Heart left ventricle (tissue), 16 donors: ENCODE data around the gene ETV6. TPM values are rescaled to one million over a fixed set of nuclear protein-coding genes. Genes with fewer than 3 reads are reported as not detected.

Experiments
- ATAC-seq, 4 donors: fragments of 200-7000 bp; cut with Tn5 transposase; one replicate each; pipeline ENCODE4 v1.9.1; 2020 to 2022; ENCODE audit warnings: moderate library complexity in 4 of 4, mild to moderate bottlenecking in 3 of 4, moderate number of reproducible peaks in 1 of 4
- DNase-seq, 5 donors: peaks; one replicate each; pipeline ENCODE4 v3.0.0-alpha.2; 2020
- H3K27ac ChIP-seq, 12 donors: fragments of 200-600 bp; sonication (generic) in 4 of 12; one replicate each; pipeline versions ENCODE4 v1.5.0 to v1.8.0; 2016 to 2022; ENCODE audit warnings: mild to moderate bottlenecking in 2 of 12
- H3K27me3 ChIP-seq, 9 donors: fragments of 200-600 bp; sonication (generic) in 2 of 9; one replicate each; pipeline versions ENCODE4 v1.5.1 to v1.8.0; 2016 to 2022; ENCODE audit warnings: mild to moderate bottlenecking in 3 of 9
- H3K36me3 ChIP-seq, 9 donors: fragments of 200-600 bp; sonication (generic) in 2 of 9; one replicate each; pipeline versions ENCODE4 v1.5.0 to v1.8.0; 2018 to 2022; ENCODE audit warnings: mild to moderate bottlenecking in 2 of 9
- H3K4me1 ChIP-seq, 12 donors: fragments of 200-600 bp; sonication (generic) in 4 of 12; one replicate each; pipeline versions ENCODE4 v1.5.0 to v1.8.0; 2016 to 2022; ENCODE audit warnings: mild to moderate bottlenecking in 3 of 12
- H3K4me3 ChIP-seq, 12 donors: fragments of 200-600 bp; sonication (generic) in 4 of 12; one replicate each; pipeline versions ENCODE4 v1.5.0 to v1.8.0; 2017 to 2022; ENCODE audit warnings: mild to moderate bottlenecking in 9 of 12, moderate library complexity in 4 of 12
- H3K9me3 ChIP-seq, 12 donors: fragments of 200-600 bp; sonication (generic) in 4 of 12; one replicate each; pipeline versions ENCODE4 v1.5.0 to v1.8.0; 2016 to 2022; ENCODE audit warnings: mild to moderate bottlenecking in 1 of 12
- CTCF ChIP-seq, 12 donors: fragments of 200-600 bp; sonication (generic) in 4 of 12; IDR thresholded peaks; one replicate each; pipeline versions ENCODE4 v1.5.0 to v1.8.0; 2018 to 2022; ENCODE audit warnings: antibody characterized with exemption in 12 of 12, mild to moderate bottlenecking in 5 of 12
- POLR2A ChIP-seq, 2 donors: fragments of 450-650 bp; IDR thresholded peaks; one replicate each; pipeline ENCODE4 v1.6.1; 2017; ENCODE audit warnings: antibody characterized with exemption in 2 of 2, mild to moderate bottlenecking in 2 of 2, moderate library complexity in 2 of 2
- WGBS, 4 donors: extraction: QIAGEN DNeasy Blood & Tissue Kit in 2 of 4; methylation state at CpG; one replicate each; pipeline versions ENCODE4 v1.1.5 to v1.1.7; 2013 to 2018; 5-methylcytosine and 5-hydroxymethylcytosine counted together
- intact Hi-C, 10 donors: fragments of 100-400 bp; cut with DNase I; formaldehyde crosslinking; loops; one replicate each; pipeline versions ENCODE4 v1.11.1 to v1.14.2; 2022
- polyA plus RNA-seq, 2 donors: library from polyadenylated mRNA; stranded (reverse); fragments of 200-250 nt; gene quantifications; one replicate each; pipeline ENCODE4 v1.2.3, GENCODE V29; 2013
- total RNA-seq, 9 donors: library from RNA; depleted of rRNA in 2 of 9; stranded (reverse); fragments of >200 nt in 2 of 9; fragmentation: NEBNext Ultra II Directional in 3 of 9; extraction: Animal tissue kit (Norgen Biotek cat#: 25700) in 3 of 9; gene quantifications; one replicate each; pipeline versions ENCODE4 v1.1.0 to v1.2.4, GENCODE V29; 2016 to 2023
- donor health status: ischemic (EF 13 %, LVEDD 7.1; RV severe dilation, severe dysfunction).
- donor health status: healthy with polysubstance abuse.
- donor health status: DM: no; HTN: yes; CAD: no.
- donor health status: DM: no; HTN: no; CAD: no.
- donor health status: ischemic (EF 25% LVEDD 6.9; RV normal size, moderate dysfunction).
- donor health status: ischemic (EF 25% LVEDD 5.7; RV mildly dilated, moderate dysfunction).
- donor health status: healthy.
- donor health status: DM: yes; HTN: yes; CAD: no.
- donor health status: ischemic (EF 35%, LVEDD 5.7; RV mildly dilated, moderate dysfunction).
- donor health status: nonischemic (EF 11% LVEDD 7.7; RV severe dilation, severe dysfunction).
- donor health status: DM: yes; HTN: yes; CAD: no.
- donor health status: PGD.
- donor health status: ischemic (EF 29% LVEDD 5.4; RV normal size, mild dysfunction).
- donor health status: nonischemic (EF 23%, LVEDD 6.1; RV moderate dilation, normal function).

Gene ETV6
- total and polyA plus RNA-seq, 11 donors = 3.9 to 37.3 (median 12.4) TPM

GRCh38 chr12:11718105-11718504 lies 68.6 kb downstream of the ETV6 start:
- H3K4me3 ChIP-seq = no peak overlapping the region
- no peak for DNase-seq
- peaks cover 0 to 78% (median 23%) of the 10 kb centered on the region in 12 donors for H3K4me1 ChIP-seq
- peaks cover 0 to under 1% (median 0%) of the 10 kb centered on the region in 9 donors for H3K36me3 ChIP-seq
- ATAC-seq = no peak
- intact Hi-C loops = loop anchor here in 2 of 10 donors (5.0 kb wide), 2 partner anchors 41 to 66 kb away; no protein-coding TSS in a partner anchor
- no peaks in the 10 kb centered on the region for H3K9me3 ChIP-seq
- TF ChIP-seq CTCF (IDR thresholded peaks at IDR 0.05) = no peak
- no peak for TF ChIP-seq POLR2A (IDR thresholded peaks at IDR 0.05)
- H3K27ac ChIP-seq = peak overlapping the region in 2 of 12 donors; percentile 19 to 66
- WGBS, 4 donors = 86 to 94% (median 90%) methylated on average over 3 of the region's 3 CpGs
- H3K27me3 ChIP-seq = no peaks in the 10 kb centered on the region

GRCh38 chr12:11718768-11719253 lies 69.3 kb downstream of the ETV6 start:
- peak; percentile 67 to 87 (median 74) for ATAC-seq
- WGBS, 4 donors = 55 to 62% (median 59%) methylated on average over 6 of the region's 6 CpGs
- Histone ChIP-seq H3K27ac (peak overlapping the region in 10 of 12 donors; percentile 13 to 80 (median 38)), H3K36me3 (no peaks in the 10 kb centered on the region), H3K27me3 (no peaks in the 10 kb centered on the region), H3K4me1 (peaks cover 0 to 81% (median 28%) of the 10 kb centered on the region in 12 donors), H3K4me3 (no peak overlapping the region), H3K9me3 (no peaks in the 10 kb centered on the region)
- TF ChIP-seq CTCF (IDR thresholded peaks at IDR 0.05) (no peak), POLR2A (IDR thresholded peaks at IDR 0.05) (no peak)
- intact Hi-C loops = loop anchor here in 2 of 10 donors (5.0 kb wide), 2 partner anchors 42 to 67 kb away; no protein-coding TSS in a partner anchor
- DNase-seq = peak in 1 of 5 donors; percentile 41

GRCh38 chr12:11719678-11720099 lies 70.2 kb downstream of the ETV6 start:
- TF ChIP-seq POLR2A (IDR thresholded peaks at IDR 0.05) (no peak), CTCF (IDR thresholded peaks at IDR 0.05) (no peak)
- Histone ChIP-seq H3K4me1 (peaks cover 0 to 81% (median 37%) of the 10 kb centered on the region in 12 donors), H3K36me3 (no peaks in the 10 kb centered on the region), H3K9me3 (no peaks in the 10 kb centered on the region), H3K27ac (peak overlapping the region in 7 of 12 donors; percentile 22 to 80 (median 44)), H3K4me3 (no peak overlapping the region), H3K27me3 (no peaks in the 10 kb centered on the region)
- ATAC-seq (peak; percentile 35 to 90 (median 82)), DNase-seq (peak; percentile 65 to 82 (median 67))
- whole genome bisulfite sequencing, 4 donors = 30 to 45% (median 34%) methylated on average over 10 of the region's 10 CpGs
- intact Hi-C loops = loop anchor here in 4 of 10 donors (5.0 to 10.0 kb wide), 3 partner anchors 42 to 305 kb away; no protein-coding TSS in a partner anchor

- TF ChIP-seq POLR2A (IDR thresholded peaks at IDR 0.05) = no peak
Measured at GRCh38 chr12:11722071-11722470, 72.6 kb downstream of the ETV6 start.

More at GRCh38 chr12:11722071-11722470, 72.6 kb downstream of the ETV6 start:
- no peak for DNase-seq
- Histone ChIP-seq H3K4me1 (peaks cover 0 to 88% (median 42%) of the 10 kb centered on the region in 12 donors), H3K9me3 (no peaks in the 10 kb centered on the region), H3K27ac (no peak overlapping the region), H3K27me3 (no peaks in the 10 kb centered on the region), H3K36me3 (no peaks in the 10 kb centered on the region), H3K4me3 (no peak overlapping the region)
- ATAC-seq = no peak
- intact Hi-C loops = loop anchor here in 3 of 10 donors (2.0 to 10.0 kb wide), 3 partner anchors 19 to 303 kb away; no protein-coding TSS in a partner anchor
- 68 to 79% (median 73%) methylated on average over 2 of the region's 2 CpGs for WGBS, 4 donors
